HG03521 (cell line): Measurements from ENCODE around the gene CDC14A.
"Not testable (repeated sequence)": the region's sequence is repeated elsewhere in the genome, so short reads cannot be mapped to it uniquely, and the experiment has no call there.

Source experiments
- ATAC-seq: cut with Tn5 transposase; IDR thresholded peaks from one replicate; pipeline ENCODE4 v1.9.1; 2021; ENCODE audit warnings: mild to moderate bottlenecking, moderate library complexity; ENCODE audit not compliant: unreplicated experiment

Gene CDC14A, protein sequence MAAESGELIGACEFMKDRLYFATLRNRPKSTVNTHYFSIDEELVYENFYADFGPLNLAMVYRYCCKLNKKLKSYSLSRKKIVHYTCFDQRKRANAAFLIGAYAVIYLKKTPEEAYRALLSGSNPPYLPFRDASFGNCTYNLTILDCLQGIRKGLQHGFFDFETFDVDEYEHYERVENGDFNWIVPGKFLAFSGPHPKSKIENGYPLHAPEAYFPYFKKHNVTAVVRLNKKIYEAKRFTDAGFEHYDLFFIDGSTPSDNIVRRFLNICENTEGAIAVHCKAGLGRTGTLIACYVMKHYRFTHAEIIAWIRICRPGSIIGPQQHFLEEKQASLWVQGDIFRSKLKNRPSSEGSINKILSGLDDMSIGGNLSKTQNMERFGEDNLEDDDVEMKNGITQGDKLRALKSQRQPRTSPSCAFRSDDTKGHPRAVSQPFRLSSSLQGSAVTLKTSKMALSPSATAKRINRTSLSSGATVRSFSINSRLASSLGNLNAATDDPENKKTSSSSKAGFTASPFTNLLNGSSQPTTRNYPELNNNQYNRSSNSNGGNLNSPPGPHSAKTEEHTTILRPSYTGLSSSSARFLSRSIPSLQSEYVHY

DNA sequence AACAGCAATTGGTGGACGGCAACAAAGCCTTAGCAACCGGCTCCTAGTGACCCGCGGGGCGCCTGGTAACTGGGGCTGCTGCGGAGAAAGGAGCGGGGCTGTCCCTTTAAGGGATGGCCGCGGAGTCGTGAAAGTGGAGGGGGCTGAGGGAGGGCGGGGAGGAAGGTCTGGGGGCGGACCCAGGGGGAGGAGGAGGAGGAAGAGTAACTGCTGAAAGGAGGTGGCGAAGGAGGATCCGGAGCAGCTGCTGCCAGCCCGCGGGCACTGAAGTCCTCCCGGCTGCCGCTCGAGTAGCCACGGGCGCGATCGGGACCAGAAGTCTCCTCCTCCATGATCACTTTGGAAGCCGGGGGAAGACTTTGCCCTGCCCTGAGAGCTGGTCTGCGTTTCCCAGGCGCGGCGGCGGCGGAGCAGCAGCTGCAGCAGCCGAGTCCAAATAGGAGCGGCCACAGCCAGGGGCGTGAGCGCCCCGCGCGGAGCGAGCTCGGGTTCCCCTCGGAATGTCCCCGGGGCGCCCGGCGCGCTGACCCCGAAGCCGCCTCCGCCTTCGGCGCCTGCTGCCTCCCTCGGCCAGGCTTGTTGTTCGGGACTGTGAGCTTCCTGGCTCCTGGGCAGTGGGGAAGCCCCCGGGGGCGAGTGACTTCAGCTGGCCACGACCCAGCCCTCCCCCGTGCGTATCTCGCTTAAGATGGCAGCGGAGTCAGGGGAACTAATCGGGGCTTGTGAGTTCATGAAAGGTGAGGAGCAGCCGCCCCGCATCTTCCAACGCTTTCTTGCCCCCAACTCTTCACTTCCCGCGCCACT is at the start of gene CDC14A:
TSS of gene CDC14A (plus strand) at position 240 of the 804 bp plus-strand sequence. CDS start at position 689, 449 bp downstream.
- ATAC-seq: peak; percentile 63

DNA sequence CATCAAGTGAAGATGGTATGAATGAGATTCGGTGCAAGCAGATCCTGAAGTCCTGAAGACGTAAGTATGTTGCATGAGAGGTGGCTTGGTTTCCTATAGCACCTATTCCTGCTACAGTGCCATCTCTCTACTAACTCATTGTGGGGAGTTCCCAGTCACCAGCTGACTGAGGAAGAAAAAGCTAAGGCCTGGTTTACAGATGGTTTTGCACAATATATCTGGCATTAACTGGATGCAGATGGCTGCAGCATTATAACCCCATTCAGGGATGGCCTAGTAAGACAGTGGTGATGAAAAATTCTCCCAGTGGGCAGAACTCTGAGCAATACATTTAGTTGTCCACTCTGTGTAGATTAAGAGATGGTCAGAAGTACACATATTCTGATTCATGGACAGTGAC is 49.6 kb upstream of the CDC14A start:
- ATAC-seq: no peak

DNA sequence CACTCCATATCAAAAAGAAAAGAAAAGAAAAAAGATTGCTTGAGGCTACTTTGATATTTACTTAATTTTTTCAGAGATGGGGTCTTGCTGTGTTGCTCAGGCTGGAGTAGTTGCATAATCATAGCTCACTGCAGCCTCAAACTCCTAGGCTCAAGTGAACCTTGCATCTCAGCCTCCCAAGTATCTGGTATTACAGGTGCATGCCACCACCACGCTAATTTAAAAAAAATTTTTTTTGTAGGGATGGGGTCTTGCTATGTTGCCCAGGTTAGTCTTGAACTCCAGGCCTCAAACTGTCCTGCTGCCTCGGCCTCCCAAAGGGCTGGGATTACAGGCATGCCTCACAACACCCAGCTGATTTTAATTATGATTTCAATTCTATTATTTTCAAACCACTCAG is 48.1 kb upstream of the CDC14A start:
- ATAC-seq: no peak

DNA sequence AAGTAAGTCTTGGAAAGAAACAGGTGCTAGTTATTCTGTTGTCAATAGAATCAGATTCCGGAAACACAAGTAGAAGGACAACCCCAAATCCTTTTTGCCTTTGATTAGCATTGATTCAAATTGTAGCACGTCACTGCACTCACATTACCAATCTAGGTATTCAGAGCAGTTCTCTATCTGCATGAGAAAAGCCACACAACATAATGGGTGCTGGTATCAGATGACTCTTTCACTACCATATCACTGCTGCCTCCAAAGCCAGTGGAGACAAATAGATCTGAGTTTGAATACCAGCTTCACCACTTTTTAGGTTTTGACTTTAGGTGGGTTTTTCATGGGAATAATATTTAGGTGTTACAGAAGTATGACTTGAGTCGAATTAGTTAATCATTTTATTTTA is 47.4 kb upstream of the CDC14A start:
- no peak for ATAC-seq

DNA sequence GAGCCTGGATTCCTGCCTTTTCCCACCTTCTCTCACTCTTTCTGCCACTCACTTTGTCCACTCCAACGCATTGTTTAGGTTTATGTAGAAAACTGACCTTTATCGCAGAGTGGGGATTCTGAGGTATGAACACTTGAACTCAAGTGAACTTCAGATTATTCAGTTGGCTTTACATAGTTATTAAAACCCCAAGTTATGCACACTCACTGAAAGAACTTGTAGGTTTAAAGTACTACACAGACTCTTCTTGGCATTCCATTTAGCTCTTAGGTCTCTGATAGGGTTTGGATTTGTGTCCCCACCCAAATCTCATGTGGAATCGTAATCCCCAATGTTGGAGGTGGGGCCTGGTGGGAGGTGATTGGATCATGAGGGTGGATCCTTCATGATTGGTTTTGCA is 46.4 kb upstream of the CDC14A start:
- no peak for ATAC-seq

DNA sequence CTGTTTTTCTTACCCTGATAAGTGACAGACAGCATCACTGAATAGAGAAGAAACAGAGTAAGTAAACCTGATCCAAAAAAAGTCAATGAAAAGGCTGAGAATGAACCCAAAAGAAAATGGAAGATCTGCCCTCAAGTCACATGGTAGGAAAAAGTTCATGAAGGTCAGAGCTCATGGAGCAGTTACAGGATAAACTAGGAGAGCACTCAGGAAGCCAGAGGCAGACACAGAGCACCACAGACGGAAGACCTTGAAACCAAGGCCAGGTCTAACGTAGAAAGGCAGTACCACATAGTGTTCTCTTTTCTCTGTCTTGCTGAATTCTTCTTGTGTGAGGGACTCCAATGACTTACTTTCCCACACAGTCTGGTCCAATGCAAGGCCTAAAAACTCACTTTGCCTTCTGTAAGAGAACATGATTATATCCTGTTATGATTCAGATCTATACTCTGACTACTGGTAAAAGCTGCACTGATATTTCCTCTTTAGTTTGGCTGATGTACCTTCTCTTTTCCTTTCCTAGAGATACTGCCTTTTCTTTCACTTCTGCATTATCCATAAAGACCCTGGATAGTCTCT is 45.5 kb upstream of the CDC14A start:
- no peak for ATAC-seq

DNA sequence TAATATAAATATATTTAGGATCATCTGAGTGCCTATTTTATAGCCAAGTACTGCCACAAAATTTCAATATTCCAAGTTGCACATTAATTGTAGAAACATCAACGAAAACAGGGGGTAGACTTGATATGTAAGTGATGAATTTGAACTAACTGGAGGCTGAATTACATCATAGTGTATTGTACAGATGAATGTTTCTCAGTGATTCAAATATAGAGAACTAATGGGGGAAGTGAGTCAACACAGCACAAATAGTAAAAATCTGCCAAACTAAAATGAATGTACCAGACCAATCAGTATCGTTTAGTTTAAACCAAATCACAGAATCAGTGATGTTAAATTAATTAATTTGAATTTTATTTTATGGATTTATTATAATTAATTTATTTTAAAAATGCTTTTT is 43.5 kb upstream of the CDC14A start:
- ATAC-seq: no peak

DNA sequence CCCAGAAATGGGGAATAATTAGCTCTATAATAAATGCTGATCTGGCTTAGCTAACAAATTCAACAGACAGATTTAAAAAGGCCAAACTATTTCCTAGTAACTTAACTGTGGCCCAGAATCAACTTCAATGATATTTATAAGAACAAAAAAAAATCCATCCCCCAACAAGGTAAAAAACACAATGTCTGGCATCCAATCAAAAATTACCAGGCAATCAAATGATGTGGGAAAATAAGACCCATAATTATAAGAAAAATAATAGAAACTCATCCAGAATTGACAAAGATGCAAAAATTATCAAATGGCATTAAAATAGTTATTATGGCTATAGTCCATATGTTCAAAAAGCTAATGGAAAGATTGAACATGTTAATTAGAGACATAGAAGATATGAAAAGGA is 42.4 kb upstream of the CDC14A start:
- no peak for ATAC-seq

DNA sequence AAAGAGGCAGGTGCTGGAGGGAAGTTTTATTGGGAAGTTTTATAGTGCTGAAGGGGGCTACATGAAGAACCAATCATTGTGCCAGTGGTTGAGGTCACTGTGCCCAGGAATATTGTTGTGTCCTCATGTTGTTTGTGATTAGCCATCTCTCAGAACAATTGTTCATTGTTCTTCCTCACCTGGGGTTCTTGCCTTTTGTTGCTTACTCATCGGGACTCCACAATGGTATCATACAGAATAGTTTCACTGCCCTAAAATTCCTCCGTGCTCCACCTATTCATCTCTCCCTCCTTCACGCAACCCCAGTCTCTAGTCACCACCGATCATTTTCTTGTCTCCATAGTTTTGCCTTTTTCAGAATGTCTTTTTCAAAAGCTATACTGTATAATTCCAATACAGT is 38.9 kb upstream of the CDC14A start:
- ATAC-seq: no peak

DNA sequence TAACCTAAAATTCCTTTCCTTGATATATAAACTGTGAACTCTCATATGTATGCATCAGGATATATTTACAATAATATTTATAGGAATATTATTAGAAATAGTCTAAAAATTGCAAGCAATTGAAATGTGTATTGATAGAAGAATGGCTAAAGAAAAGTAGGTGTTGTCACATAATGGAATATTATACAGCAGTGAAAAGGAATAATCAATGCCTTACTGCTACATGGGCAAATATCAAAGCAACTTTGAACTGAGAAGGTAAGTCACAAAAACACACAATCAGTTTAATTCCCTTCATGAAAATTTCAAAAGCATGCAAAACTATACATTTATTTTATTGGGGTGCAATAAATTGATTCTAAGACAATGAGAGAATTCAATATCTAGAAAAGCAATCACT is 35.7 kb upstream of the CDC14A start:
- ATAC-seq: no peak

DNA sequence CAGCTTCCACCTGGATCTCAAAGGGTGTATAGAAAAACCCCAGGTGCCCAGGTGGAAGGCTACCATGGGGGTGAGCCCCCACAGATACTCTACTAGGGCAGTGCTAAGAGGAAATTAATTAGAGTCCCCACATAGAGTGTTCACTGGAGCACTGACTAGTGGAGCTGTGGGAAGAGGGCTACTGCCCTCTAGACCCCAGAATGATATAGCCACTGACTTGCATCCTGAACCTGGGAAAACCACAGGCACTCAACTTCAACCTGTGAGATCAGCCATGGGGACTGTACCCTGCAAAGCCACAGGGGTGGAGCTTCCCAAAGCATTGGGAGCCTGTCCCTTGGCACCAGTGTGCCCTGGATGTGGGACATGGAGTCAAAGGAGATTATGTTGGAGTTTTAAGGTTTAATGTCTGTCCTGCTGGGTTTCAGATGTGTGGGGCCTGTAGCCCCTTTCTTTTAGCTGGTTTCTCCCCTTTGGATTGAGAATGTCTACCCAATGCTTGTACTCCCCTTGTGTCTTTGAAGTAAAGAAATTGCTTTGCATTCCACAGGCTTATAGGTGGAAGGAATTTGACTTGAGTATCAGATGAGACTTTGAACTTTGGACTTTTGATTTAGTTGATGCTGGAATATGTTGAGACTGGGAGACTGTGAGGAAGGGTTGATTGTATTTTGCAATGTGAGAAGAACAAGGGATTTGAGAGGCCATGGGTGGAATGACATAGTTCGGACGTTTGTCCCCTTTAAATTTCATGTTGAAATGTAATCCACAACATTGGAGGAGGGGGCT is 31.8 kb upstream of the CDC14A start:
- no peak for ATAC-seq

DNA sequence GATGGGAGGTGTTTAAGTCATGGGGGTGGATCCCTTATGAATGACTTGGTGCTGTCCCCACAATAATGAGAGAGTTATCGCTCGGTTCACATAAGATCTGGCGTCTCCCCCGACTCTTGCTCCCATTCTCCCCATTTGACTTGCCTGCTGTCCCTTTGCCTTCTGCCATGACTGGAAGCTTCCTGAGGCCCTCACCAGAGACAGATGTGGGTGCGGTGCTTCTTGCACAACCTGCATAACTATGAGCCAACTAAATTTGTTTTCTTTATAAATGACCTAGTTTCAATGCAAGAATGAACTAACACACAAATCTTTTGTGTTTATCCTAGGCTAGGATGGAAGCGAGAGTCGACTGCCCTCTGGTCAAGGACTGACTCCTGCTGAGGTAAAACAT is 31.2 kb upstream of the CDC14A start:
- ATAC-seq: no peak

DNA sequence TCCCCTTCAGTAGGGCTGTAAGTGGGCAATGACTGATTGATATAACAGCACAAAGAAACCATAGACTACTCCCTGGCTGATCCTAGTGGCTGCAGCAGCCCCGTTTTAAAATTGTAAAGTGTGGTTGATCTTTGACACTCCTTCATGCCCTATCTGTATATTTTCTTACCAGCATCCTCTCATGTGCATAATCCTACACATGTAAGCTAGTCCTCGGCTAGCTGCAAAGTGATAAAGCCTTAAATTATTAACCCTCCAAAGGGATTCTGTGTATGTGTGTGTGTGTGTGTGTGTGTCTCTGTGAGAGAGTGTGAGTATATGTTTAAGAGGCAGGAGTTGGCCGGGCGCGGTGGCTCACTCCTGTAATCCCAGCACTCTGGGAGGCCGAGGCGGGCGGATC is 30.8 kb upstream of the CDC14A start:
- ATAC-seq: no peak

DNA sequence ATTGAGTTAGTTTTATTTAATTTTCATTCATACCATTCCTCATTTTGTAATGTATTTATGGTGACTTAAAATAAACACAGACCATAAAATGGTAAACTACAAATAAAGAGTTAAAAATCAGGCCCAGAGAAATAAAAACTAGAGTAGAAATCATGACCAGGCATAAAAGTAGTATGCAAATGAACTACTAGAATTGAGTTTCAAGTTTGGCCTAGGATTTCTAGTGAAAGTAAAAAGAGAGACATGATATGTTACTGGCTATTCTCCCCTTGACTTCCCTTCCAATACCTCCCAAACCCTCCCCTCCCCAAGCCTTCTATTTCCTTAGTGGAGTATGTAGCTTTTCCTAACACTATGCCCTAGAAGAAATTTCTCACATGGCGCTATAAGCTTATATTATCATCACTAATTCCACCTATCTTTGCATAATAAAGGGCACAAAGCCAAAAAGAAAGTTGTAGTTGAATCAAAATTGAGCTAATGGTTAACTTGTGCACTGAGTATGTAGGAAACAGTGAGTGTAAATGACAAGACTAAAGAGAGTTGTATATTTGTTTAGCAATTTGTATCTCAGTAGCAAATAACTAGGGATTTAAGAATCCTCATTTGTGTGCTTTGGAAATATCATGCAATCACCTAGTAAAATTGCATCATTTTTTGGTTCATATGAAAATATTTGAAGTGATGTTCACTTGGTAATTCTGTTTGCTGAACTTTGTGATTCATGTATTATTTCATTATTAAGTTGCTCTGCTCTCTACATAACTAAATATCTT is 29.7 kb upstream of the CDC14A start:
- no peak for ATAC-seq

DNA sequence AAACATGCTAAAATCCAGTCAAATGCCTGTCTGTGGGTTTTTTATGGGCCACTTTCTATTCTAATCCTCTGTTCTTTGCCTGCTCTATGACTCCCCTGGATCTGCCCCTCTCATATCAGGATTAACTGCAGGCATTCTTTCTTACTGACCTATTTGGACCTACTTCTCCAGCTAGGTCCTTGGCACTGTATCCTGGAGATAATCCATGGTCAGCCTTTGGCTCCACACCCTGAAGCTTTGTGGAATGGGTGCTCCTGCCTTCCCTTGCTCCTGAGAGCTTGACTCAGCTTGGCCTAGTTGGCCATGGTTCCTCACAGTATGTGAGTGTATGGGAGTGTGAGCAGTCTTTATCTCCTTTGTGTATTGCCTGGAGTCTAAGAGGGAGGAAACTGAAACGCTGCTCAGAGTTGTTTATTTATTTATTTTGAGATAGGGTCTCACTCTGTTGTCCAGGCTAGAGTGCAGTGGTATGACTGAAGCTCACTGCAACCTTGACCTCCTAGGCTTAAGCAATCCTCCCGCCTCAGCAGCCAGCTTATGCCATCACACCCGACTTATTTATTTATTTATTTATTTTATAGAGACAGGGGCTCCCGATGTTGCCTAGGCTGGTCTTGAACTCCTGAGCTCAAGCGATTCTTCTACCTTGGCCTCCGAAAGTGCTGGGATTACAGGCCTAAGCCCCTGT is 28.7 kb upstream of the CDC14A start:
- no peak for ATAC-seq

DNA sequence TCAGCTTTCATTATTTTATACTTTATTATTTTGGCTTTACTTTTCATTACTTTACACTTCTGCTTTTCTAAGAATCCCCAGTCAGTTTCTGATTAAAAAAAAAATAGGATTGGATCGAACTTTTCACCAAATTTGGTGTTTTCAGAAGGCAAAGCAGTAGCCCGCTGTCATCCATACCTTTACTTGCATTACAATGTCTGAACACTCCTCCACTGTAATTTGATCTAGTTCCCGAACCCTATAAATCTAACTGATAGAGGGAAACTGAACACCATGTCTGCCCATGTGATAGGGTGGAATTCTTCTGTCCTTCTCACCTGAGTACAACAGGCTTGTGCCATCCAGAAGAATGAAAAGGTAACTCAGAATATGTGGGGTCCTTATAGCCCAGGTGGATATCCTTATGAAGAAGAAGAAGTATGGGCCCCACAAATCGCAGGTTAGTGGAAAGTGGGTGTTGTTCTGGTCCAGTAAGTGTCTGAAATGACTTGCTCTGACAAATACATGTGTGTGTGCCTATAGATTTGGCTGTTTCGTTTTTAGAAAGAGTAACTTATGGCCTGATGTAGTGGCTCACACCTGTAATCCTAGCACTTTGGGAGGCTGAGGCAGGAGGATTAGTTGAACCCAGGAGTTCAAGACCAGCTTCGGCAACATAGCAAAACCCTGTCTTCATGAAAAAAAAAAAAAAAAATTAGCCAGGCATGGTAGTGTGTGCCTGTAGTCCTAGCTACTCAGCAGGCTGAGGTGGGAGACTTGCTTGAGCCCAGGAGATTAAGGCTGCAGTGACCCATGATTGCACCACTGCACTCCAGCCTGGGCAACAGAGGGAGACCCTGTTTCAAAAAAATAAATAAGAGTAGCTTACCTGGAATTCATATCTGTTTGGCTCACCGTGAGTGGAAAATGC is 26.6 kb upstream of the CDC14A start:
- no peak for ATAC-seq

DNA sequence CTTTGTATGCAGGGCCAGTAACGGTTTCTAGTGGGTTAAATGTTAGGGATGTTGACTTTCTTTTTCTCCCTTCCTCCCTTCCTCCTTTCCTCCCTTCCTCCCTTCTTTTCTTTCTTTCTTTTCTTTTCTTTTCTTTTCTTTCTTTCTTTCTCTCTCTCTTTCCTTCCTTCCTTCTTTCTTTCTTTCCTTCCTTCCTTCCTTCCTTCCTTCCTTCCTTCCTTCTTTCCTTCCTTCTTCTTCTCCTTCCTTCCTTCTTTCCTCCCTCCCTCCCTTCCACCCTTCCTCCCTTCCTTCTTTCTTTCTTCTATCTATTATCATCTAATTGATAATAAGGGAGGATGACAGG is 26.0 kb upstream of the CDC14A start:
- ATAC-seq: not testable (repeated sequence)

DNA sequence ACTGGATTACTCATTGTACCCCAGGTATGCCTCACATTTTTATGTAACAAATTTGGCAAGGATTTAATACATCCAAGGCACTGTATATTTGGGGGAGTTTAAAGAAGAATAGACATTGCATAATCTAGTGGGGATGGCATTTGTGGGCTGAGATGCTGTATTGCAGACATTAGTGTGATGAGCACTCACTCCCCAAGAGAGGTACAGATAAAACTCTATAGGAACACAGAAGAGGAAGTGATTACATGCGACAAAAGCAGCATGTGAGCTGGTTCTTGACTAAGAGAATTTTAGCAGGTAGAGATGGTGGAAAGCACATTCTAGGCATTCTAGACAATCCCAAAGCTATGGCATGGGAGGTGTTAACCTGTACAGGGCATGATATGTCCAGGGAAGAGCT is 24.2 kb upstream of the CDC14A start:
- ATAC-seq: no peak
